ENCODE results near the gene SPAG16.

SPAG16 gene

DNA sequence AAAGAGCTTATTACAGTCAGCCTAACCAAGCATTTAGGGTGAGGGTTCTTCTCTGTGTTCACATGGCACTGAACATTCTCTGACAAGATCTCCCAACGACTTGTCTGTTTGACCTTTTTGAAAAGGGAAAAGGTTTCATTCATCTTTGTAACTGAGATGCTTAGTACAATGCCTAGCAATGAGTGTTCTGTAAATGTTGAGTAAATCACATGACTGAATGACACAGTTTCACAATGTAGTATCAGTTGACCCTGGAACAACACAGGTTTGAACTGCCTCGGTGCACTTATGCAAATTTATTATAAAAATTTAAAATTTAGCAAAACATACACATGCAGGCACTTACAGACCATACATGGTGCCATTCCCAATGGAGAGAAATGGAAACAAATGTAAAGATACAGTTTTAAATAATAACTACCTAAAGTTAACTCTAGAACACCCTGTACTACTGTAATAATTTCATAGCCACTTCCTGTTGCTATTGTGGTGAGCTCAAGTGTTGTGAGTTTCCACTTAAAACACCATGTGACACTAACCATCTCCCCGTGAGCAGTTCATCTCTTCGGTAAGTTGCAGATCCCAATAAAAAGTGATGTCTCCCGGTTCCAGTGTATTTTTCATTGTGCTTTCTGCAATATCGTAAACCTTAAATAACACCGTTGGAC lies 1092.5 kb downstream of the SPAG16 start:
- no peak for DNase-seq (ENCODE audit: low read depth in 2 of 2)

- peak in 1 of 2 experiments; percentile 1 for DNase-seq (ENCODE audit: low read depth in 2 of 2)
Observed at GRCh38 chr2:214377286-214377624, 1093.0 kb downstream of the SPAG16 start.

DNA sequence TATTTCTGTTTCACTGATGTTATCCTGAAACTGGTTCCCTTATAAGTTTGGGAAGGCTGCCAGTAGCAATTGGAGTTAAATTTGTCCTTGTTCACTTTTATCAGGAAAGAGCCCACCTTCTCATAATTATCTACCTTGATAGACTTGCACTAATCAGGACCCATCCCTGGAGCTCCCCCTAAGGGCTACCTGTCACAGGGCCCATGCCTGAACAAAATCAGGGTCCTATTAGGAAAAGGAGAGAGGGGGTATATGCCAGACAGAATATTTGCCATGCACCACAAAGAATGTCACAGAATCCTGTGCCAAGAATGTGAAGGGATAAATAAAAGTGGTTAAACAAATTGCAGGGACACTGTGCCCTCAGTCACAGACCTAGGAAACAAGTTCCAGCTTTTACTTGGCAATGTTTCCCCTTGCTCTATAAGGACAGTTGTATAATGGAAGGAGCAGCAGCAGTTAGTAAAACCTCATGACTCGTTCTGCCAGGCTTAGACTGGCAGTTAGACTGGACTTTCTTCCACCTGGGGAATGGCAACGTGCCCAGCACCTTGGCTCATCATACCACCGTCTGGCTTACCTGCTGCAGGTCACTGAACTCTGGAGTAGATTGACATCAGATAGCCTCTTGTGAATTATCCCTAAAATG lies 1094.3 kb downstream of the SPAG16 start:
- DNase-seq (ENCODE audit: low read depth in 2 of 2): no peak

GRCh38 chr2:214379227-214379626 lies 1095.0 kb downstream of the SPAG16 start:
- no peak for DNase-seq (ENCODE audit: low read depth in 2 of 2)

- DNase-seq (ENCODE audit: low read depth in 2 of 2): no peak
Observed at GRCh38 chr2:214380681-214381080, 1096.4 kb downstream of the SPAG16 start.

DNA sequence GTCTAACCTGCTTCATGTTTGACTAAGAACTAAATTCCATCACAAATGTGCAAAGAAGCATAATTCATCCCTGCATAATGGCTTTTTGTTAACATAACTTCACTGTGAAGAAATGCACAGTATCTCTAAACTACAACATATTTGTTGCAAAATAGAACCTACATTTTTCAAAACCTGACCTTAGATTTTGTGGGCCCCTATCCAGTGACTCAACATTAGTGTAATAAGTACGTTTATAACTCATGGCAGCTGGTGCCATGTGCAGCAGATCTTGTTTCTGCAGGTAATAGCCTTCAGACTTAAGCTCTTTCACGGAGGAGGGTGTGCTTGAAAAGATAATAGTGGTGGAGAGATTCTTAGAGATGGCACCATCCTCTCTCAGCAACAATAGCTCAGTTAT lies 1098.0 kb downstream of the SPAG16 start:
- DNase-seq (ENCODE audit: low read depth in 2 of 2): no peak

GRCh38 chr2:214386720-214387119 lies 1102.5 kb downstream of the SPAG16 start:
- DNase-seq (ENCODE audit: low read depth in 2 of 2): no peak

DNA sequence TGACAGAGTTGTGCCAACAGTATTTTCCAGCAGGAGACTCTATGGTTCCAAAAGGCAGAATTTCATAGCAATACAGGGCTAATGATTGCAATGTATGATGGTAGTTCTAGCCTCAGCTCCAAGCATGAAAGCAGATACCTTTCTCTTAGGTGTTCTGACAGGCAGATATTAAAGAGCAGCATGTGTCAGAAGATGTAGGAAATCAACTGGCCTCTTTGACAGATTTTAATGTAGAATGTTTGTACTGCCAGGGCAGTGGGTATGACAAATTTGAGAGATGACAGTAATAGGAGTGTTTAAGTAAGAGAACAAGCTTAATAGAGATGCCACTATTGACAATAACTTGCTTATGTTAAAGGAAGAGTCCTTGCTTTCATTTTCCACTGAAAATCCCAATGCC lies 1105.1 kb downstream of the SPAG16 start:
- no peak for DNase-seq (ENCODE audit: low read depth in 2 of 2)

GRCh38 chr2:214393796-214394195 lies 1109.5 kb downstream of the SPAG16 start:
- no peak for DNase-seq (ENCODE audit: low read depth in 2 of 2)

GRCh38 chr2:214395040-214395439 lies 1110.8 kb downstream of the SPAG16 start:
- no peak for DNase-seq (ENCODE audit: low read depth in 2 of 2)

DNA sequence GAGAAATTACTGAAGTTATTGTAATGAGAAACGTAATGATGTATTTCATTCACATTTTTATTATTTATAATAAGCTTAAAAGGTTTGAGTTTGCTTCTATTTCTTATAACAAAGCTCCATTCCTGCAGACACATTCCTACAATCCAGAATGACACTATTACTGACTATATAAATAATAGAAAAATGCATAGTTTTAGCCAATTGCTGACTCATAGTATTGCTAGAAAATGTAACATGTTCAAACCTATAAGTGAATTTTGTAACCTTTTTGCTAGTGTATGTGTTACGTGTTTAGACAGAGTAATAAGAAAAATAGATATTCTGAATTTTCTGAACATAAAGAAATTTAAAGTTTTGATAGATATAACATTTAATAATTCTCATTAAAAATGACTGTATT lies 1117.3 kb downstream of the SPAG16 start:
- DNase-seq (ENCODE audit: low read depth in 2 of 2): no peak

GRCh38 chr2:214410128-214410775 lies 1126.0 kb downstream of the SPAG16 start:
- DNase-seq (ENCODE audit: low read depth in 2 of 2): no peak

DNA sequence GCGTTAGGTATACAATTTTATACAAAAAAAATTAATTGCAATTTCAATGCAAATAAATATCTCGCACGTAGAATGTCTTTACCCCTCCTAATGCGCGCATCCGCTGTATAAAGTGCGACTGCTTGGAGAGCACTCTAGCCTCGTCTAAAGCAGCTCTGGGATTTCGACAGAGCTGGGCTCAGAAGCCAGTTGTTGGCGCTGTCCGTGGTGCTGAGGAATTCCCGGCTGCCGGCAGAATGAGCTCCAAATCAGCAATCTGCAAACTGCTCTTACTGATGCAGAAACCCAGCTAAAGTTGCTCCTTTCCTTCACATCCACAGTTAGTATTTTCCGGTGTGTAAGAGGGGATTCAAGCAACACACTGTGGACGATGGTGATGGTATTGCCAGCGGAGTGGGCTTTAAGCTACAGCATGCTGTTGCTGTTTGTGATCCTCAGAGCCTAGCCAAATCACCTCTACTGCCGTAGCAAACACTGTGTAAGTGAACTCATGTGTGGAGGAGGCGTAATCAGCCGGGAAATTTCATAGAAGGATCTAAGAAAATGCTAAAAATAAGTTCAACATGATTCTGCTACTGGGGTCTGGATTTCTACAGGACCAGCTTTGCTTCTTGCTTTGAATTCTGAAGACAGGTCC lies 1126.8 kb downstream of the SPAG16 start, which contains the start of gene VWC2L:
Gene VWC2L (plus strand): TSS at position 137 of the 637 bp plus-strand sequence. CDS start 3,140 bp downstream, outside the sequence.
- peak; percentile 43 to 49 for DNase-seq (ENCODE audit: low read depth in 2 of 2)

- no peak for DNase-seq (ENCODE audit: low read depth in 2 of 2)
Observed at GRCh38 chr2:214412679-214413078, 1128.4 kb downstream of the SPAG16 start.

- DNase-seq (ENCODE audit: low read depth in 2 of 2): no peak
Observed at GRCh38 chr2:214436470-214436869, 1152.2 kb downstream of the SPAG16 start.

DNA sequence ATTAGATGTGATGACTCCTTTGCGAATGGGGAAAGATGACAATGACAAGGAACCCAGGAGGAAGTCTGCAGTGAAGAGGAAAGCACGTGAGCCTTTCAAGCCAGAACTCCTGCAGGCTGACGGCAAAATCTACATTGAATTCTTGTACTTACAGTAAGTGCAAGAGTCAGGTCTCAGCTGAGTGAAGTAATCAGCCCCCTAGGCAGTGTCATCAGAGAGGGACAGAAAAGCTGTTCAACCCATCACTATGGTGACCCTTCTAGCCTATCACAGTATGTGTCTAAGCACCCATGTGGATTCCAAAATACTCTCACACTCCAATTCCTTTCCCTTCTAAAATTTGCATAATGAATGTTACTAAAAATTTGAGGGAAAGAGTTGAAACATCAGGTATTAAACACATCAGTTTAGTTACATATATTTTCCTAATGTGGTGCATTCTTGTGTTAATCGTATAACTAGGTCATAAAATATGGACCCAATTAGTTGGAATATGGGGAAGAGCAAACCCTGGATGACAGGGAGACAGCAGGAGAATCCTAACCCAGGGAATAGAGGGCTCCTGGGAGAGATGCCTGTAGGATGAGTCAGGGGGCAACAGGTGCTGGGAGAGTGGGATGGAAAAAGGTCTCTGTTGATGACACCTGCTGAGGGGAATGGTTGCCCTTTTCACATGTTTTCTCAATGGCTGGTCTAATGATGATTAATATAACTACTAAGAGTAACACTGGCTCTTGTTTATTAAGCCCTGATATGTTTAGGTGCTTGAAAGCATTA lies 1166.0 kb downstream of the SPAG16 start:
- DNase-seq (ENCODE audit: low read depth in 2 of 2): no peak

- DNase-seq (ENCODE audit: low read depth in 2 of 2): no peak
Observed at GRCh38 chr2:214451516-214452275, 1167.4 kb downstream of the SPAG16 start.

Measured in fibroblast of skin of left quadriceps (primary cell).